Activated T-cell treated with anti-CD3 and anti-CD28 coated beads for 48 hours (primary cell): Measurements from ENCODE around the gene CERS4.
"Not testable (repeated sequence)": the region's sequence is repeated elsewhere in the genome, so short reads cannot be mapped to it uniquely, and the experiment has no call there.

ENCODE experiments used
- DNase-seq: peaks from one replicate; pipeline ENCODE4 v3.0.0-alpha.2; 2020; ENCODE audit warnings: low read depth

The CERS4 gene

GRCh38 chr19:8210421-8211101 lies 1.4 kb downstream of the CERS4 start:
- no peak for DNase-seq

- no peak for DNase-seq
Observed at GRCh38 chr19:8212212-8212611, 3.0 kb downstream of the CERS4 start.

- no peak for DNase-seq
Observed at GRCh38 chr19:8212916-8213315, 3.7 kb downstream of the CERS4 start.

GRCh38 chr19:8213827-8214672 lies 4.9 kb downstream of the CERS4 start:
- no peak for DNase-seq

- DNase-seq = no peak
Observed at GRCh38 chr19:8214802-8215201, 5.6 kb downstream of the CERS4 start.

- DNase-seq = no peak
Observed at GRCh38 chr19:8215783-8216182, 6.6 kb downstream of the CERS4 start.

GRCh38 chr19:8216357-8216756 lies 7.2 kb downstream of the CERS4 start:
- no peak for DNase-seq

- DNase-seq = not testable (repeated sequence)
Observed at GRCh38 chr19:8218127-8218526, 9.0 kb downstream of the CERS4 start.

GRCh38 chr19:8220481-8220880 lies 11.3 kb downstream of the CERS4 start:
- no peak for DNase-seq

- DNase-seq = no peak
Observed at GRCh38 chr19:8221161-8221560, 12.0 kb downstream of the CERS4 start.

- not testable (repeated sequence) for DNase-seq
Observed at GRCh38 chr19:8223442-8223841, 14.3 kb downstream of the CERS4 start.

GRCh38 chr19:8224394-8225145 lies 15.4 kb downstream of the CERS4 start:
- no peak for DNase-seq

GRCh38 chr19:8231073-8231604 lies 22.0 kb downstream of the CERS4 start:
- no peak for DNase-seq

GRCh38 chr19:8233370-8233769 lies 24.2 kb downstream of the CERS4 start:
- no peak for DNase-seq

- DNase-seq = no peak
Observed at GRCh38 chr19:8237026-8237425, 27.9 kb downstream of the CERS4 start.

GRCh38 chr19:8238251-8238650 lies 29.1 kb downstream of the CERS4 start:
- no peak for DNase-seq

GRCh38 chr19:8239528-8240273 lies 30.5 kb downstream of the CERS4 start:
- no peak for DNase-seq

- DNase-seq = peak; percentile 45
Observed at GRCh38 chr19:8240274-8241229, 31.4 kb downstream of the CERS4 start.

GRCh38 chr19:8241646-8242045 lies 32.5 kb downstream of the CERS4 start:
- DNase-seq = no peak

- no peak for DNase-seq
Observed at GRCh38 chr19:8242211-8242821, 33.1 kb downstream of the CERS4 start.
